Skin epidermis (tissue), 12 donors: ENCODE measurements around the gene FAM117A.
"Not testable (repeated sequence)": the region's sequence is repeated elsewhere in the genome, so short reads cannot be mapped to it uniquely, and the experiment has no call there.

Experiments
- H3K27ac ChIP-seq, 21 experiments: fragments of 200-600 bp; sonication (generic) in 11 of 21; one replicate each; pipeline ENCODE4 v1.5.0; 2020; ENCODE audit warnings: mild to moderate bottlenecking in 3 of 21, inconsistent platforms in 2 of 21, moderate library complexity in 2 of 21
- H3K4me3 ChIP-seq, 7 experiments: fragments of 200-600 bp; sonication (generic) in 2 of 7; one replicate each; pipeline ENCODE4 v1.5.0; 2020; ENCODE audit warnings: inconsistent platforms in 2 of 7, mild to moderate bottlenecking in 2 of 7, moderate library complexity in 1 of 7

Gene FAM117A

GRCh38 chr17:49766918-49767530 lies 3.1 kb upstream of the FAM117A start:
- Histone ChIP-seq H3K27ac (no peak overlapping the region), H3K4me3 (no peak overlapping the region)

GRCh38 chr17:49764559-49765180 lies 739 bp upstream of the FAM117A start:
- peak overlapping the region in 2 of 21 experiments; percentile 4 to 80 for H3K27ac ChIP-seq
- peak overlapping the region; percentile 13 to 88 (median 82) for H3K4me3 ChIP-seq

GRCh38 chr17:49762151-49762941 lies 1.6 kb downstream of the FAM117A start:
- peak overlapping the region in 9 of 21 experiments; percentile 1 to 85 (median 78) for H3K27ac ChIP-seq
- peak overlapping the region; percentile 9 to 88 (median 82) for H3K4me3 ChIP-seq

GRCh38 chr17:49760932-49761558 lies 2.9 kb downstream of the FAM117A start:
- peak overlapping the region in 4 of 21 experiments; percentile 1 to 83 (median 40) for H3K27ac ChIP-seq
- no peak overlapping the region for H3K4me3 ChIP-seq

- peak overlapping the region in 1 of 21 experiments; percentile 19 for H3K27ac ChIP-seq
- no peak overlapping the region for H3K4me3 ChIP-seq
Observed at GRCh38 chr17:49760296-49760695, 3.6 kb downstream of the FAM117A start.

- H3K27ac ChIP-seq = no peak overlapping the region
- H3K4me3 ChIP-seq = no peak overlapping the region
Observed at GRCh38 chr17:49759203-49759602, 4.7 kb downstream of the FAM117A start.

- not testable (repeated sequence) for H3K27ac ChIP-seq, H3K4me3 ChIP-seq
Observed at GRCh38 chr17:49758464-49759010, 5.4 kb downstream of the FAM117A start.

- no peak overlapping the region for H3K4me3 ChIP-seq
- H3K27ac ChIP-seq = peak overlapping the region in 8 of 21 experiments; percentile 1 to 52 (median 30)
Observed at GRCh38 chr17:49757151-49757777, 6.7 kb downstream of the FAM117A start.

GRCh38 chr17:49756323-49757150 lies 7.4 kb downstream of the FAM117A start:
- peak overlapping the region in 8 of 21 experiments; percentile 1 to 52 (median 23) for H3K27ac ChIP-seq

GRCh38 chr17:49755663-49756283 lies 8.2 kb downstream of the FAM117A start:
- Histone ChIP-seq H3K27ac (peak overlapping the region in 4 of 21 experiments; percentile 13 to 69 (median 24)), H3K4me3 (no peak overlapping the region)

More at GRCh38 chr17:49756323-49757150, 7.4 kb downstream of the FAM117A start:
- H3K4me3 ChIP-seq = no peak overlapping the region

GRCh38 chr17:49753959-49754391 lies 10.0 kb downstream of the FAM117A start:
- no peak overlapping the region for H3K4me3 ChIP-seq
- H3K27ac ChIP-seq = peak overlapping the region in 7 of 21 experiments; percentile 6 to 69 (median 36)

- no peak overlapping the region for H3K4me3 ChIP-seq
Observed at GRCh38 chr17:49752508-49752907, 11.4 kb downstream of the FAM117A start.

GRCh38 chr17:49749730-49750129 lies 14.2 kb downstream of the FAM117A start:
- H3K27ac ChIP-seq = peak overlapping the region in 5 of 21 experiments; percentile 17 to 84 (median 64)
- no peak overlapping the region for H3K4me3 ChIP-seq

More at GRCh38 chr17:49752508-49752907, 11.4 kb downstream of the FAM117A start:
- peak overlapping the region in 2 of 21 experiments; percentile 23 to 27 for H3K27ac ChIP-seq

GRCh38 chr17:49748791-49749190 lies 15.1 kb downstream of the FAM117A start:
- no peak overlapping the region for H3K4me3 ChIP-seq
- peak overlapping the region in 6 of 21 experiments; percentile 55 to 84 (median 77) for H3K27ac ChIP-seq

GRCh38 chr17:49748223-49748622 lies 15.7 kb downstream of the FAM117A start:
- peak overlapping the region in 8 of 21 experiments; percentile 14 to 84 (median 76) for H3K27ac ChIP-seq
- H3K4me3 ChIP-seq = no peak overlapping the region

GRCh38 chr17:49747632-49748031 lies 16.3 kb downstream of the FAM117A start:
- peak overlapping the region in 11 of 21 experiments; percentile 22 to 84 (median 55) for H3K27ac ChIP-seq

GRCh38 chr17:49746791-49747490 lies 17.0 kb downstream of the FAM117A start:
- peak overlapping the region in 14 of 21 experiments; percentile 22 to 84 (median 51) for H3K27ac ChIP-seq
- H3K4me3 ChIP-seq = no peak overlapping the region

More at GRCh38 chr17:49747632-49748031, 16.3 kb downstream of the FAM117A start:
- no peak overlapping the region for H3K4me3 ChIP-seq
